GM23338 (cell line): ENCODE results near the gene PAX3. TPM values are rescaled to one million over a fixed set of nuclear protein-coding genes. Genes with fewer than 3 reads are reported as not detected.

Experiments
- ATAC-seq: fragments of 200-7000 bp; cut with Tn5 transposase; 3 replicates; pipeline ENCODE4 v1.9.1; 2020
- DNase-seq: peaks from one replicate; pipeline ENCODE4 v3.0.0-alpha.2; 2015; ENCODE audit warnings: low spot score
- H2AFZ ChIP-seq: fragments of 200-600 bp; sonication (generic); 2 replicates; pipeline ENCODE4 v1.8.0; 2016; ENCODE audit warnings: antibody characterized with exemption, mild to moderate bottlenecking, moderate library complexity
- H3F3A ChIP-seq: fragments of 200-600 bp; sonication (generic); replicated peaks from 2 replicates; pipeline ENCODE4 v1.8.0; 2017; ENCODE audit warnings: antibody characterized with exemption, mixed run types, low read depth
- H3K27ac ChIP-seq: fragments of 200-600 bp; sonication (generic); 2 replicates; pipeline ENCODE4 v1.6.1; 2016; ENCODE audit warnings: low read depth
- H3K27me3 ChIP-seq: fragments of 200-600 bp; sonication (generic); 2 replicates; pipeline ENCODE4 v1.8.0; 2016; ENCODE audit warnings: mild to moderate bottlenecking, mixed run types, moderate library complexity; ENCODE audit not compliant: insufficient read depth
- H3K36me3 ChIP-seq: fragments of 200-600 bp; sonication (generic); 2 replicates; pipeline ENCODE4 v1.8.0; 2016; ENCODE audit warnings: mild to moderate bottlenecking; ENCODE audit not compliant: insufficient read depth
- H3K4me1 ChIP-seq: fragments of 200-600 bp; sonication (generic); 2 replicates; pipeline ENCODE4 v1.8.0; 2016; ENCODE audit warnings: mild to moderate bottlenecking, moderate library complexity; ENCODE audit not compliant: insufficient read depth
- H3K4me2 ChIP-seq: fragments of 200-600 bp; sonication (generic); 2 replicates; pipeline ENCODE4 v1.7.1; 2017; ENCODE audit warnings: mixed run types
- H3K4me3 ChIP-seq: fragments of 200-600 bp; sonication (generic); 2 replicates; pipeline ENCODE4 v1.6.1; 2016; ENCODE audit warnings: mixed run types
- H3K79me2 ChIP-seq: fragments of 200-600 bp; sonication (generic); replicated peaks from 2 replicates; pipeline ENCODE4 v1.8.0; 2017; ENCODE audit warnings: mild to moderate bottlenecking; ENCODE audit not compliant: insufficient read depth
- H3K9me2 ChIP-seq: fragments of 200-600 bp; sonication (generic); 2 replicates; pipeline ENCODE4 v1.8.0; 2017; ENCODE audit not compliant: insufficient read depth
- H4K20me1 ChIP-seq: fragments of 200-600 bp; sonication (generic); replicated peaks from 2 replicates; pipeline ENCODE4 v1.8.0; 2017; ENCODE audit warnings: mild to moderate bottlenecking; ENCODE audit not compliant: insufficient read depth
- H3K27ac Mint-ChIP-seq: 2 replicates; pipeline ENCODE4 v1.8.0; 2020; ENCODE audit warnings: inconsistent platforms, mild to moderate bottlenecking, moderate library complexity, mixed read lengths
- H3K27me3 Mint-ChIP-seq: 3 replicates; pipeline ENCODE4 v1.8.0; 2022; ENCODE audit warnings: low read depth, mild to moderate bottlenecking, moderate library complexity, mixed read lengths, inconsistent platforms; ENCODE audit not compliant: insufficient read depth, poor library complexity
- H3K36me3 Mint-ChIP-seq: 3 replicates; pipeline ENCODE4 v1.8.0; 2021; ENCODE audit warnings: low read depth, mild to moderate bottlenecking, inconsistent platforms, moderate library complexity, mixed read lengths
- H3K4me1 Mint-ChIP-seq: 3 replicates; pipeline ENCODE4 v1.8.0; 2020; ENCODE audit warnings: mild to moderate bottlenecking, inconsistent platforms, mixed read lengths
- H3K4me3 Mint-ChIP-seq: 3 replicates; pipeline ENCODE4 v1.8.0; 2021; ENCODE audit warnings: moderate library complexity, mild to moderate bottlenecking, inconsistent platforms, mixed read lengths
- H3K9me3 Mint-ChIP-seq: 3 replicates; pipeline ENCODE4 v1.8.0; 2020; ENCODE audit warnings: moderate library complexity, mild to moderate bottlenecking, inconsistent platforms, mixed read lengths
- CREB1 ChIP-seq: fragments of 250-450 bp; sonication (Bioruptor Pico); IDR thresholded peaks from 2 replicates; pipeline ENCODE4 v1.5.0; 2020; ENCODE audit warnings: low read depth, mild to moderate bottlenecking, moderate library complexity
- EZH2 ChIP-seq: fragments of 200-600 bp; sonication (generic); IDR thresholded peaks from one replicate; pipeline ENCODE4 v1.8.0; 2017; ENCODE audit warnings: antibody characterized with exemption, mild to moderate bottlenecking, low read depth; ENCODE audit not compliant: unreplicated experiment
- EZH2phosphoT487 ChIP-seq: fragments of 200-600 bp; sonication (generic); IDR thresholded peaks from one replicate; pipeline ENCODE4 v1.8.1; 2018; ENCODE audit warnings: antibody characterized with exemption; ENCODE audit not compliant: unreplicated experiment
- JUNB ChIP-seq: IDR thresholded peaks from one replicate; pipeline ENCODE4 v1.6.1; 2016; ENCODE audit warnings: antibody characterized with exemption; ENCODE audit not compliant: unreplicated experiment
- NANOG ChIP-seq: IDR thresholded peaks from 2 replicates; pipeline ENCODE4 v1.6.1; 2016; ENCODE audit warnings: antibody characterized with exemption, borderline replicate concordance
- POLR2AphosphoS5 ChIP-seq: IDR thresholded peaks from 2 replicates; pipeline ENCODE4 v1.6.1; 2016; ENCODE audit warnings: antibody characterized with exemption, low read depth
- STAT1 ChIP-seq: IDR thresholded peaks from one replicate; pipeline ENCODE4 v1.6.1; 2016; ENCODE audit warnings: antibody characterized with exemption; ENCODE audit not compliant: unreplicated experiment
- ZNF114 ChIP-seq: fragments of 250-450 bp; sonication (Bioruptor Pico); IDR thresholded peaks from 2 replicates; pipeline ENCODE4 v1.5.0; 2020; ENCODE audit warnings: mild to moderate bottlenecking, moderate library complexity
- ZNF331 ChIP-seq: fragments of 250-450 bp; sonication (Bioruptor Pico); IDR thresholded peaks from 2 replicates; pipeline ENCODE4 v1.5.0; 2020; ENCODE audit warnings: low read depth, mild to moderate bottlenecking, moderate library complexity
- polyA plus RNA-seq: library from polyadenylated mRNA; unstranded; fragments of >200 nt; fragmentation: Nextera tagmentation; extraction: Ambion mirVana; gene quantifications from 2 replicates; pipeline ENCODE4 v1.2.1, GENCODE V29; 2016
- total RNA-seq: library from RNA; depleted of rRNA; stranded (reverse); fragments of >200 nt; shearing (Covaris generic); gene quantifications from 2 replicates; pipeline ENCODE4 v1.2.3, GENCODE V29; 2014
- TF ChIP-seq, protein P1 (sequence below): IDR thresholded peaks from 2 replicates; pipeline ENCODE4 v1.6.1; 2016; ENCODE audit warnings: antibody characterized with exemption
- TF ChIP-seq, protein P2 (sequence below): IDR thresholded peaks from one replicate; pipeline ENCODE4 v1.6.1; 2018; ENCODE audit warnings: antibody characterized with exemption; ENCODE audit not compliant: unreplicated experiment
- TF ChIP-seq, protein P3 (sequence below), 2 experiments: fragments of 200-600 bp in 1 of 2; sonication (generic) in 1 of 2; conservative IDR thresholded peaks; 2 replicates each; pipeline versions ENCODE4 v1.5.1 to v1.6.1; 2016 to 2017; ENCODE audit warnings: antibody characterized with exemption in 2 of 2, low read depth in 2 of 2, mild to moderate bottlenecking in 2 of 2, moderate library complexity in 1 of 2
- TF ChIP-seq, protein P4 (sequence below): fragments of 250-450 bp; sonication (Bioruptor Pico); IDR thresholded peaks from 2 replicates; pipeline ENCODE4 v1.5.0; 2020; ENCODE audit warnings: mild to moderate bottlenecking, moderate library complexity

Gene PAX3
- total and polyA plus RNA-seq, 2 experiments from 2014 or later = not detected

DNA sequence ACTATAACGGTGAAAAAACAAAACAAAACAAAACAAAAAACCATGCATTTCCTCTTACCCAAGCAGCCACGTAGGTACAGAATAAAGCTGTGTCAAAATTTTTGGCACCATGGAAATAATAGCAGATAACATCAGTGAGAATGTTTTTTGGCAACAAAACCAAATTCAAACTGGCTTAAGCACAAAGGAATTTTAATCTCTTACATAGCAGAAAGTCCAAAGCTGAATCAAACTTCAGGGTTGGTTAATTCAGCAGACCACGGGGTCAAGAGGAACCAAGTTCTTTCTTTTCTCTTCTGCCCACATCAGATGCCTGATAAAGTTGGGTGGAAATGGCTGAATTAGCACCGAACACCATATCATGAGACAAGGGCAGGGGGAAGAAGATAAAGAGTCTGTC lies 129.5 kb downstream of the PAX3 start:
- Histone ChIP-seq H3K4me3 (no peak overlapping the region), H3K4me1 (peaks cover 19% of the 10 kb centered on the region), H3K9me2 (no peaks in the 10 kb centered on the region), H3K4me2 (no peak overlapping the region), H3K36me3 (no peaks in the 10 kb centered on the region), H4K20me1 (no peaks in the 10 kb centered on the region), H2AFZ (no peak overlapping the region), H3K27me3 (no peaks in the 10 kb centered on the region), H3F3A (no peaks in the 10 kb centered on the region), H3K27ac (no peak overlapping the region), H3K79me2 (no peaks in the 10 kb centered on the region)
- Mint-ChIP-seq H3K4me1 (peaks cover 24% of the 10 kb centered on the region), H3K27me3 (peaks cover 6% of the 10 kb centered on the region), H3K36me3 (no peaks in the 10 kb centered on the region), H3K27ac (no peak overlapping the region), H3K9me3 (no peaks in the 10 kb centered on the region), H3K4me3 (no peak overlapping the region)
- ATAC-seq (no peak), DNase-seq (no peak)
- TF ChIP-seq EZH2 = no peak
- no peak for TF ChIP-seq CREB1
- TF ChIP-seq POLR2AphosphoS5 = no peak
- TF ChIP-seq STAT1 = no peak
- TF ChIP-seq, protein P1, sequence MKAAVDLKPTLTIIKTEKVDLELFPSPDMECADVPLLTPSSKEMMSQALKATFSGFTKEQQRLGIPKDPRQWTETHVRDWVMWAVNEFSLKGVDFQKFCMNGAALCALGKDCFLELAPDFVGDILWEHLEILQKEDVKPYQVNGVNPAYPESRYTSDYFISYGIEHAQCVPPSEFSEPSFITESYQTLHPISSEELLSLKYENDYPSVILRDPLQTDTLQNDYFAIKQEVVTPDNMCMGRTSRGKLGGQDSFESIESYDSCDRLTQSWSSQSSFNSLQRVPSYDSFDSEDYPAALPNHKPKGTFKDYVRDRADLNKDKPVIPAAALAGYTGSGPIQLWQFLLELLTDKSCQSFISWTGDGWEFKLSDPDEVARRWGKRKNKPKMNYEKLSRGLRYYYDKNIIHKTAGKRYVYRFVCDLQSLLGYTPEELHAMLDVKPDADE = no peak
- TF ChIP-seq ZNF114 = no peak
- TF ChIP-seq, protein P2, sequence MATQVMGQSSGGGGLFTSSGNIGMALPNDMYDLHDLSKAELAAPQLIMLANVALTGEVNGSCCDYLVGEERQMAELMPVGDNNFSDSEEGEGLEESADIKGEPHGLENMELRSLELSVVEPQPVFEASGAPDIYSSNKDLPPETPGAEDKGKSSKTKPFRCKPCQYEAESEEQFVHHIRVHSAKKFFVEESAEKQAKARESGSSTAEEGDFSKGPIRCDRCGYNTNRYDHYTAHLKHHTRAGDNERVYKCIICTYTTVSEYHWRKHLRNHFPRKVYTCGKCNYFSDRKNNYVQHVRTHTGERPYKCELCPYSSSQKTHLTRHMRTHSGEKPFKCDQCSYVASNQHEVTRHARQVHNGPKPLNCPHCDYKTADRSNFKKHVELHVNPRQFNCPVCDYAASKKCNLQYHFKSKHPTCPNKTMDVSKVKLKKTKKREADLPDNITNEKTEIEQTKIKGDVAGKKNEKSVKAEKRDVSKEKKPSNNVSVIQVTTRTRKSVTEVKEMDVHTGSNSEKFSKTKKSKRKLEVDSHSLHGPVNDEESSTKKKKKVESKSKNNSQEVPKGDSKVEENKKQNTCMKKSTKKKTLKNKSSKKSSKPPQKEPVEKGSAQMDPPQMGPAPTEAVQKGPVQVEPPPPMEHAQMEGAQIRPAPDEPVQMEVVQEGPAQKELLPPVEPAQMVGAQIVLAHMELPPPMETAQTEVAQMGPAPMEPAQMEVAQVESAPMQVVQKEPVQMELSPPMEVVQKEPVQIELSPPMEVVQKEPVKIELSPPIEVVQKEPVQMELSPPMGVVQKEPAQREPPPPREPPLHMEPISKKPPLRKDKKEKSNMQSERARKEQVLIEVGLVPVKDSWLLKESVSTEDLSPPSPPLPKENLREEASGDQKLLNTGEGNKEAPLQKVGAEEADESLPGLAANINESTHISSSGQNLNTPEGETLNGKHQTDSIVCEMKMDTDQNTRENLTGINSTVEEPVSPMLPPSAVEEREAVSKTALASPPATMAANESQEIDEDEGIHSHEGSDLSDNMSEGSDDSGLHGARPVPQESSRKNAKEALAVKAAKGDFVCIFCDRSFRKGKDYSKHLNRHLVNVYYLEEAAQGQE = no peak
- TF ChIP-seq ZNF331 = no peak
- TF ChIP-seq, protein P3, sequence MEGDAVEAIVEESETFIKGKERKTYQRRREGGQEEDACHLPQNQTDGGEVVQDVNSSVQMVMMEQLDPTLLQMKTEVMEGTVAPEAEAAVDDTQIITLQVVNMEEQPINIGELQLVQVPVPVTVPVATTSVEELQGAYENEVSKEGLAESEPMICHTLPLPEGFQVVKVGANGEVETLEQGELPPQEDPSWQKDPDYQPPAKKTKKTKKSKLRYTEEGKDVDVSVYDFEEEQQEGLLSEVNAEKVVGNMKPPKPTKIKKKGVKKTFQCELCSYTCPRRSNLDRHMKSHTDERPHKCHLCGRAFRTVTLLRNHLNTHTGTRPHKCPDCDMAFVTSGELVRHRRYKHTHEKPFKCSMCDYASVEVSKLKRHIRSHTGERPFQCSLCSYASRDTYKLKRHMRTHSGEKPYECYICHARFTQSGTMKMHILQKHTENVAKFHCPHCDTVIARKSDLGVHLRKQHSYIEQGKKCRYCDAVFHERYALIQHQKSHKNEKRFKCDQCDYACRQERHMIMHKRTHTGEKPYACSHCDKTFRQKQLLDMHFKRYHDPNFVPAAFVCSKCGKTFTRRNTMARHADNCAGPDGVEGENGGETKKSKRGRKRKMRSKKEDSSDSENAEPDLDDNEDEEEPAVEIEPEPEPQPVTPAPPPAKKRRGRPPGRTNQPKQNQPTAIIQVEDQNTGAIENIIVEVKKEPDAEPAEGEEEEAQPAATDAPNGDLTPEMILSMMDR (conservative IDR thresholded peaks at IDR 0.05; ENCODE audit: low read depth in 2 of 2) = no peak
- TF ChIP-seq NANOG = no peak
- TF ChIP-seq, protein P4, sequence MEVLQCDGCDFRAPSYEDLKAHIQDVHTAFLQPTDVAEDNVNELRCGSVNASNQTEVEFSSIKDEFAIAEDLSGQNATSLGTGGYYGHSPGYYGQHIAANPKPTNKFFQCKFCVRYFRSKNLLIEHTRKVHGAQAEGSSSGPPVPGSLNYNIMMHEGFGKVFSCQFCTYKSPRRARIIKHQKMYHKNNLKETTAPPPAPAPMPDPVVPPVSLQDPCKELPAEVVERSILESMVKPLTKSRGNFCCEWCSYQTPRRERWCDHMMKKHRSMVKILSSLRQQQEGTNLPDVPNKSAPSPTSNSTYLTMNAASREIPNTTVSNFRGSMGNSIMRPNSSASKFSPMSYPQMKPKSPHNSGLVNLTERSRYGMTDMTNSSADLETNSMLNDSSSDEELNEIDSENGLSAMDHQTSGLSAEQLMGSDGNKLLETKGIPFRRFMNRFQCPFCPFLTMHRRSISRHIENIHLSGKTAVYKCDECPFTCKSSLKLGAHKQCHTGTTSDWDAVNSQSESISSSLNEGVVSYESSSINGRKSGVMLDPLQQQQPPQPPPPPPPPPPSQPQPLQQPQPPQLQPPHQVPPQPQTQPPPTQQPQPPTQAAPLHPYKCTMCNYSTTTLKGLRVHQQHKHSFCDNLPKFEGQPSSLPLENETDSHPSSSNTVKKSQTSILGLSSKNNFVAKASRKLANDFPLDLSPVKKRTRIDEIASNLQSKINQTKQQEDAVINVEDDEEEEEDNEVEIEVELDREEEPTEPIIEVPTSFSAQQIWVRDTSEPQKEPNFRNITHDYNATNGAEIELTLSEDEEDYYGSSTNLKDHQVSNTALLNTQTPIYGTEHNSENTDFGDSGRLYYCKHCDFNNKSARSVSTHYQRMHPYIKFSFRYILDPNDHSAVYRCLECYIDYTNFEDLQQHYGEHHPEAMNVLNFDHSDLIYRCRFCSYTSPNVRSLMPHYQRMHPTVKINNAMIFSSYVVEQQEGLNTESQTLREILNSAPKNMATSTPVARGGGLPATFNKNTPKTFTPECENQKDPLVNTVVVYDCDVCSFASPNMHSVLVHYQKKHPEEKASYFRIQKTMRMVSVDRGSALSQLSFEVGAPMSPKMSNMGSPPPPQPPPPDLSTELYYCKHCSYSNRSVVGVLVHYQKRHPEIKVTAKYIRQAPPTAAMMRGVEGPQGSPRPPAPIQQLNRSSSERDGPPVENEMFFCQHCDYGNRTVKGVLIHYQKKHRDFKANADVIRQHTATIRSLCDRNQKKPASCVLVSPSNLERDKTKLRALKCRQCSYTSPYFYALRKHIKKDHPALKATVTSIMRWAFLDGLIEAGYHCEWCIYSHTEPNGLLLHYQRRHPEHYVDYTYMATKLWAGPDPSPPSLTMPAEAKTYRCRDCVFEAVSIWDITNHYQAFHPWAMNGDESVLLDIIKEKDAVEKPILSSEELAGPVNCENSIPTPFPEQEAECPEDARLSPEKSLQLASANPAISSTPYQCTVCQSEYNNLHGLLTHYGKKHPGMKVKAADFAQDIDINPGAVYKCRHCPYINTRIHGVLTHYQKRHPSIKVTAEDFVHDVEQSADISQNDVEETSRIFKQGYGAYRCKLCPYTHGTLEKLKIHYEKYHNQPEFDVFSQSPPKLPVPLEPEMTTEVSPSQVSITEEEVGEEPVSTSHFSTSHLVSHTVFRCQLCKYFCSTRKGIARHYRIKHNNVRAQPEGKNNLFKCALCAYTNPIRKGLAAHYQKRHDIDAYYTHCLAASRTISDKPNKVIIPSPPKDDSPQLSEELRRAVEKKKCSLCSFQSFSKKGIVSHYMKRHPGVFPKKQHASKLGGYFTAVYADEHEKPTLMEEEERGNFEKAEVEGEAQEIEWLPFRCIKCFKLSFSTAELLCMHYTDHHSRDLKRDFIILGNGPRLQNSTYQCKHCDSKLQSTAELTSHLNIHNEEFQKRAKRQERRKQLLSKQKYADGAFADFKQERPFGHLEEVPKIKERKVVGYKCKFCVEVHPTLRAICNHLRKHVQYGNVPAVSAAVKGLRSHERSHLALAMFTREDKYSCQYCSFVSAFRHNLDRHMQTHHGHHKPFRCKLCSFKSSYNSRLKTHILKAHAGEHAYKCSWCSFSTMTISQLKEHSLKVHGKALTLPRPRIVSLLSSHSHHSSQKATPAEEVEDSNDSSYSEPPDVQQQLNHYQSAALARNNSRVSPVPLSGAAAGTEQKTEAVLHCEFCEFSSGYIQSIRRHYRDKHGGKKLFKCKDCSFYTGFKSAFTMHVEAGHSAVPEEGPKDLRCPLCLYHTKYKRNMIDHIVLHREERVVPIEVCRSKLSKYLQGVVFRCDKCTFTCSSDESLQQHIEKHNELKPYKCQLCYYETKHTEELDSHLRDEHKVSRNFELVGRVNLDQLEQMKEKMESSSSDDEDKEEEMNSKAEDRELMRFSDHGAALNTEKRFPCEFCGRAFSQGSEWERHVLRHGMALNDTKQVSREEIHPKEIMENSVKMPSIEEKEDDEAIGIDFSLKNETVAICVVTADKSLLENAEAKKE (CRISPR knock-in tag) = no peak
- TF ChIP-seq JUNB = no peak
- no peak for TF ChIP-seq EZH2phosphoT487
